Type B pancreatic cell (in vitro differentiated cells): ENCODE measurements around the gene CCDC69. TPM values are rescaled to one million over a fixed set of nuclear protein-coding genes. Genes with fewer than 3 reads are reported as not detected.

Experiments
- DNase-seq: peaks from one replicate; pipeline ENCODE4 v3.0.0; 2021; ENCODE audit warnings: mixed read lengths; ENCODE audit not compliant: unreplicated experiment; ENCODE audit errors: extremely low spot score
- H3K27ac Mint-ChIP-seq: 2 replicates; pipeline ENCODE4 v1.8.0; 2021; ENCODE audit warnings: mild to moderate bottlenecking, mixed read lengths
- H3K27me3 Mint-ChIP-seq: 2 replicates; pipeline ENCODE4 v1.8.0; 2021; ENCODE audit warnings: mixed read lengths
- H3K36me3 Mint-ChIP-seq: 2 replicates; pipeline ENCODE4 v1.8.0; 2021; ENCODE audit warnings: mixed read lengths
- H3K4me1 Mint-ChIP-seq: one replicate; pipeline ENCODE4 v1.8.0; 2021; ENCODE audit warnings: mixed read lengths; ENCODE audit not compliant: unreplicated experiment
- H3K4me3 Mint-ChIP-seq: 2 replicates; pipeline ENCODE4 v1.8.0; 2021; ENCODE audit warnings: mild to moderate bottlenecking, mixed read lengths
- H3K9me3 Mint-ChIP-seq: 2 replicates; pipeline ENCODE4 v1.8.0; 2021; ENCODE audit warnings: mixed read lengths
- total RNA-seq: library from RNA; stranded (reverse); gene quantifications from 2 replicates; pipeline ENCODE4 v1.2.1, GENCODE V29; 2021; ENCODE audit warnings: low replicate concordance
- TF ChIP-seq, protein P1 (sequence below): fragments of 200-600 bp; sonication (generic); conservative IDR thresholded peaks from 2 replicates; pipeline ENCODE4 v1.5.0; 2021; ENCODE audit warnings: antibody characterized with exemption, mild to moderate bottlenecking

CCDC69 gene
- total RNA-seq, 1 donor from 2014 or later: 11.2 TPM

DNA sequence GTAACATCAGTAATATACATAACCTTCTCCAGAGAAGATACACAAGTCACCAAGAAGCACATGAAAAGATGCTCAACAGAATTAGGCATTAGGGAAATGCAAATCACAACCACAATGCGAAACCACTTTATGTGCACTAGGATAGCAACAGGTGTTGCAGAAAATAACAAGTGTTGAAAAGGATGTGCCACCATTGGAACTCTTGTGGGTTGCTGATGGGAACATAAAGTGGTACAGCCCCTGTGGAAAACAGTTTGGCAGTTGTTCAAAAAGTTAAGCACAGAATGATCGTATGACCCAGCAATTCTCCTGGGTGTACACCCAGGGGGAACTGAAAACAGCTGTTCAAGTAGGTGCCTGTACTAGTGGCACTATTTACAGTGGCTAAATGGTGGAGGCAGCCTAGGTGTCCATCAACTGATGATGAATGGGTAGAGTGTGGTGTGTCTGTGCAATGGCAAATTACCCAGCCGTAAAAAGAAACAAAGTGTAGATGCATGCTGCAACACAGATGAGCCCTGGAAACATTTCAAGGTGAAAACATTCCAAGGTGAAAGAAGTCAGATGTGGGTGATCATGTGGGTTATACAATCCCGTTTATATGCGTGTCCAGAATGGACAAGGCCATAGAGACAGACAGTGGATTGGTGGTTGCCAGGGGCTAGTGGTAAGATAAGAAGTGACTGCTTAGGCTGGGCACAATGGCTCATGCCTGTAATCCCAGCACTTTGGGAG, 27.2 kb downstream of the CCDC69 start:
- Mint-ChIP-seq H3K9me3 (no peaks in the 10 kb centered on the region), H3K27ac (no peak overlapping the region), H3K27me3 (no peaks in the 10 kb centered on the region), H3K4me1 (no peaks in the 10 kb centered on the region), H3K36me3 (no peaks in the 10 kb centered on the region), H3K4me3 (no peak overlapping the region)
- no peak for DNase-seq
- TF ChIP-seq, protein P1, sequence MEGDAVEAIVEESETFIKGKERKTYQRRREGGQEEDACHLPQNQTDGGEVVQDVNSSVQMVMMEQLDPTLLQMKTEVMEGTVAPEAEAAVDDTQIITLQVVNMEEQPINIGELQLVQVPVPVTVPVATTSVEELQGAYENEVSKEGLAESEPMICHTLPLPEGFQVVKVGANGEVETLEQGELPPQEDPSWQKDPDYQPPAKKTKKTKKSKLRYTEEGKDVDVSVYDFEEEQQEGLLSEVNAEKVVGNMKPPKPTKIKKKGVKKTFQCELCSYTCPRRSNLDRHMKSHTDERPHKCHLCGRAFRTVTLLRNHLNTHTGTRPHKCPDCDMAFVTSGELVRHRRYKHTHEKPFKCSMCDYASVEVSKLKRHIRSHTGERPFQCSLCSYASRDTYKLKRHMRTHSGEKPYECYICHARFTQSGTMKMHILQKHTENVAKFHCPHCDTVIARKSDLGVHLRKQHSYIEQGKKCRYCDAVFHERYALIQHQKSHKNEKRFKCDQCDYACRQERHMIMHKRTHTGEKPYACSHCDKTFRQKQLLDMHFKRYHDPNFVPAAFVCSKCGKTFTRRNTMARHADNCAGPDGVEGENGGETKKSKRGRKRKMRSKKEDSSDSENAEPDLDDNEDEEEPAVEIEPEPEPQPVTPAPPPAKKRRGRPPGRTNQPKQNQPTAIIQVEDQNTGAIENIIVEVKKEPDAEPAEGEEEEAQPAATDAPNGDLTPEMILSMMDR: no peak

DNA sequence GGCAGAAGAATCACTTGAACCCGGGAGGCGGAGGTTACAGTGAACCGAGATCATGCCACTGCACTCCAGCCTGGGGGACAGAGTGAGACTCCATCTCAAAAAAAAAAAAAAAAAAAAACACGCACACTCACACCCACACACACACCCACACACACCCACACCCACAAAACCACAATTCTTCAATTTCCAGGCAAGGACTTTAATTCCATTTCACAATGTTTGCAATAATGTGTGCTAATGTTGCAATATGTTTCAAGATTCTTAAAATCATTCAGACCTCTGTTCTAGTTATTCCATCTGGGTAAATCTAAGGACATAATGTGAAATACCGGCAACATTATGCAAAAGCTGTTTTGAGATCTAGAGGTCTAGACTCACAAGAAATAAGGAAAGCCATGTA, 28.3 kb downstream of the CCDC69 start:
- Mint-ChIP-seq H3K9me3 (no peaks in the 10 kb centered on the region), H3K4me1 (no peaks in the 10 kb centered on the region), H3K36me3 (no peaks in the 10 kb centered on the region), H3K27ac (no peak overlapping the region), H3K4me3 (no peak overlapping the region), H3K27me3 (no peaks in the 10 kb centered on the region)
- TF ChIP-seq, protein P1: no peak
- no peak for DNase-seq

DNA sequence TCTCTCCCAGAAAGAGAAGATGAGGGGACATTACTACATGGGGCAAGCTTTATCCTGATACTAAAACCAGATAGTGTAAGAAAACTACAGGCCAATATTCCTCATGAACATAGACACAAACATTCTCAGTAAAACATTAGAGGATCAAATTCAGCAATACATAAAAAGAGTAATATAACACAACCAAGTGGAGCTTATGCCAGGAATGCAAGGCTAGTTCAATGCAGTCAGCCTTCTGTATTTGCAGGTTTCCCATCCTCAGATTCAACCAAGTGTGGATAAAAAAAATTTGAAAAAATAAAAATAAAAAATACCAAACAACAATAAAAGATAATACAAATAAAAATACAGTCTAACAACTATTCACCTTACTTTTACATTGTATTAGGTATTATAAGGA, 31.3 kb downstream of the CCDC69 start:
- TF ChIP-seq, protein P1: no peak
- Mint-ChIP-seq H3K9me3 (peaks cover 14% of the 10 kb centered on the region), H3K4me1 (no peaks in the 10 kb centered on the region), H3K36me3 (no peaks in the 10 kb centered on the region), H3K4me3 (no peak overlapping the region), H3K27ac (no peak overlapping the region), H3K27me3 (no peaks in the 10 kb centered on the region)
- DNase-seq: no peak

GRCh38 chr5:151191661-151192060, 32.2 kb downstream of the CCDC69 start:
- no peaks in the 10 kb centered on the region for H3K27me3 Mint-ChIP-seq
- TF ChIP-seq, protein P1: no peak
- peaks cover 14% of the 10 kb centered on the region for H3K9me3 Mint-ChIP-seq
- no peaks in the 10 kb centered on the region for H3K36me3 Mint-ChIP-seq
- DNase-seq: no peak
- H3K27ac Mint-ChIP-seq: no peak overlapping the region
- H3K4me1 Mint-ChIP-seq: no peaks in the 10 kb centered on the region
- no peak overlapping the region for H3K4me3 Mint-ChIP-seq

DNA sequence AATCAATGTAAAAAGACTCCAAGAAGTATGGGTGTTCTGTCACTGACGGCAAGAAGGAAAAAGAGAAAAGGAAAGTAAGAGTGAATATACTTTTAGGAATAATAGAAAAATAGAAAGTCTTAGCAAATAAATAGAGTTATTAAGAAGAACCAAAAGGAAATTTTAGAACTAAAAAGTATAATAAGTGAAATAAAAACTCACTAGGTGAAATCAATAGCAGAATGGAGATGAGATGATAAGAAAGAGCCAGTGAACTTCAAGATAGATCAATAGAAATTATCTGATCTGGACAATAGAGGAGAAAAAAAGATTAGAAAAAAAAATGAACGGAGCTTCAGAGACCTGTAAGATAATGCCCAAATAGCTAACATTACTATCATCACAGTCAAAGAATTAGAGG, 34.7 kb downstream of the CCDC69 start:
- no peak overlapping the region for H3K27ac Mint-ChIP-seq
- DNase-seq: no peak
- TF ChIP-seq, protein P1: no peak
- no peaks in the 10 kb centered on the region for H3K27me3 Mint-ChIP-seq
- peaks cover 14% of the 10 kb centered on the region for H3K9me3 Mint-ChIP-seq
- no peak overlapping the region for H3K4me3 Mint-ChIP-seq
- H3K36me3 Mint-ChIP-seq: no peaks in the 10 kb centered on the region
- peaks cover 3% of the 10 kb centered on the region for H3K4me1 Mint-ChIP-seq

GRCh38 chr5:151186538-151186937, 37.4 kb downstream of the CCDC69 start:
- Mint-ChIP-seq H3K4me1 (peaks cover 16% of the 10 kb centered on the region), H3K27me3 (no peaks in the 10 kb centered on the region), H3K36me3 (no peaks in the 10 kb centered on the region), H3K9me3 (peaks cover 14% of the 10 kb centered on the region), H3K4me3 (no peak overlapping the region), H3K27ac (no peak overlapping the region)
- TF ChIP-seq, protein P1: no peak
- no peak for DNase-seq
